GM19099 (cell line): ENCODE data around the gene RREB1.

Source experiments
- POLR2A ChIP-seq: IDR thresholded peaks from 3 replicates; pipeline ENCODE4 v1.6.1; 2011; ENCODE audit warnings: low read depth; ENCODE audit not compliant: insufficient read length; ENCODE audit errors: extremely low read depth

Gene RREB1

DNA sequence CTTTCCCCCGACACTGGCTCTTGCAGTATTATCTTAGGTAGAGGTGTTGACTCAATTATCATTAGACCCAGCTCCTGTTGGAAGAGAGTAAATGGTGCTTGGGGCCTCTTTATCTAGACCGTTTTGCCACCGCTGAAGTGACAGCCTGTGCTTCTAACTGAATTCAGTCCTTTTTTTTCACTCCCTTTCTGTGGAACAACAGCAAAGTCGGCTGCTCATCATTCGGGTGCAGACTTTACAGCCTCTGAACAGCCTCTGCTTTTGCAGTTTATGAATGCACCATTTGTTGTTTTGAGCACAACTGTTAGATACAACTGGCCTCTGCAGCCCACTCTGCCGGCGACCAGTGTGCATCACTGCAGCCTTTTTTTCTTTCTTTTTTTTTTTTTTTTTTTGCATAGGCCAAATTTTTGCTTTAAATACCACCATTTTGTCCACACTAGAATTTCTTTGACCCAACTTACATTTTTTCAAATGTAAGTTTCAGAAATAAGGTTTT lies 35.8 kb downstream of the RREB1 start:
- TF ChIP-seq POLR2A = no peak

DNA sequence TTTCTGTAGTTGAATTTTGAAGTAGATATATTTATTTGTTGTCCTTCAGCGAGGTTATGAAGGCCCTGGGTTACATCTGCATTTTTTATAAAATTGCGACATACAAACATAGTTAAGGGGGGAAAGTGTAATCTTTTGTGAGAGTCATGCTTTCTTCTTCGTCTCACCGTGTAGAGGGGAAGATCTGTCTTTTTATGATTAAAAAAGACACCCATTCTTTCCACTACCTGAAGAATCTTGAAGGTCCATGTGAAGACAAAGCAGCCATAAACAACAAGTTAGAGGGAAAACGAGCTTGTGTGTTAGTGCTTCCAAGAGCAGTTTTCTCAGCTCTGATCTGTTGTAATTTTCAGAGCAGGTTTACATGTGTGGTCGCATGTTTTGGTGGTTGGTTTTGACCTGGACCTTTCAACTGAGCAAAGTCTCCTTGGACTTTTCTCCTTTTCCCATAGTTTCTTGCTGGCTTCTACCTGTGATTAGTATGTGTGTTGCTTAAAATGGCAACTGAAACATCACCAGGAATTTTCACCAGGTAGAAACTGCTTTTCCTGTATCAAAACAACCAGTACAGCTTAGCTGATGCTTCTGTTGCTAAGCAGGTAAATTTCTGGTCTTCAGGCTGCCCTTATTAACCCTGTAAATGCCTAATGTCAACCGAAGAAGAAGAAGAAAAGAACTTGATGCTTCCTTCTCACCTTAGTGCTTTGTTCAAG lies 37.3 kb downstream of the RREB1 start:
- TF ChIP-seq POLR2A = no peak

DNA sequence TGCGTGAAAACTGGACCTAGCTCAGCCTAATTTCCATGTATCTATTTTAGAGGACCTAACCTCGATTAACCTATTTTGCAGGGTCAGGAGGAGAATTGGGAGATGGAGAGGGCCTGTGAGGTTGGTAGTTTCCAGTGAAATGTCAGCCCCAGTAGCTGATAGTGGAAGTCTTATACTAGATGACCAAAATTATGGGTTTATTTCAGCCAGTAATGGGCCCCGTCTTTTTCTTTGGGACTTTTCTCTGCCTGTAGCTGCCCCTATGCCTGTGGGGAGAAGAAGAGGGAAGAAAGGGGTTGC lies 37.8 kb downstream of the RREB1 start:
- no peak for TF ChIP-seq POLR2A

DNA sequence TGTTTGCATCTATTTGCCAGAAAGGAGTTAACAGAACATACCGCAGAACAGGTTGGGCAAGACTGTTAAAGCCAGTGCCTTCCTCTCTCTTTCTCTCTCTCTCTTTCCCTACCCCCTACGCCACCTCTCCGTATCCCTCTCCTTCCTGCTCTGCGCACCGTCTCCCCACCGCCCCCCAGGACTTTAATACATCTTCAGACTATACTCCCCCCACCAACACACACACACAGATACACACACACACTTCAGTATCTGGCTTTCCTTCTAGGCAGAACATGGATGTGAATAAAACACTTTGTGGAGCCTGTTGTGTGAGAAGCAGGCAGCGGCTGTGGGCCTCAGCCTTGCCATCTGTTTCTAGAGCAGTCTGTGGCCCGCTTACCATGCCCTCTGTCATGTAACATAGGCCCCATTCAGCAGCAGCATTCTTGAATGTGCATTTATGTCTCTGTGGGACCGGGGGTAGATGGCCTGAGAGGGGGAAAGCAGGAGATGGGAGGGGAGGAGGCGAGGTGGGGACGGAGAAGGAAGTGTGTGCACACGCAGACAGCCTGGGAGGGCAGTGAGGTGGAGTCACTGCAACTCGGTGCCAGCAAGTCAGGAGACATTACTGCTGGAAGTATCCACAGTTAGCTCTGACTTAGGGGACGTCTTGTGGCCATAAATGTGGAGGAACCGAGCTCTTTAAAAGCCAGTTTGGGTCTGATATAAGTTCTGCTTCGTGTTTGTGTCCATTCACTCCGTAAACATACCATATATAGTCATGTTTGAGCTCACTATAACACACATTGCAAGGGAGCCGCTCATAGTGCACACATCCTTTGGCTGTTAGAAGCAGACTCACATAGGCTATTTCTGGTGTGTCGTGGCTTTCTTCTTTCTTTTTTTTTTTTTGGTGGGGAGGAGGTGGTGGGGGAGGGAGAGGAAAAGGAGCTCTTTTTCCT lies 38.4 kb downstream of the RREB1 start:
- no peak for TF ChIP-seq POLR2A

DNA sequence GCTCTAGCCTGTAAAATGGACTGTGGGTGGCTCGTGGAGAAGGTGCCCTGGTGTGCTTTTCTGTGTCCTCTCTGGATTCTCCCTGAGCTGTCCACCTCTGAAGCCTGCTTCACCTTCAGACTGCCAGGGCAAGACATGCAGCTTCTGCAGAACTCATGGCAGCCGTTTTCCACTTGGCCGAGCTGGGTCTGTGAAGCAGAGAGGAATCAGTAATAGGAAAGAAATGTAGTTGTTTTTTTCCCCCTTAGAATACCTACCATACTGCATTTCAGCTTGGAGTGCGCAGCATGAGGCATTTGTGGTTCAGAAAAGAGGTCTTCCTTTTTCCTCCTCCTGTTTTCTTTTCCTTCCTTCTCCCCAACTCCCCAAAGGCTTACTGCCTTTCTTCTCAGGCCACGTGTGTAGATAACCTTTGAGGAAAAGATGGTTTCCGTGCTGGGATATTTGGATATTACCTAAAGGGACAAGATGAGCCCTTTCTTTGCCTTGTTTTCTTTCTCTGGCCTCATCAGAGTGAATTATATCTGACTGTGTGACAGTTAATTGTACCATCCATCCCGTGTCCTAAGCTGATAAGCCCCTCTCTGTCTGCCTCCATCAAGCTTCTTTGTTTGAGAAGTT lies 39.4 kb downstream of the RREB1 start:
- no peak for TF ChIP-seq POLR2A

DNA sequence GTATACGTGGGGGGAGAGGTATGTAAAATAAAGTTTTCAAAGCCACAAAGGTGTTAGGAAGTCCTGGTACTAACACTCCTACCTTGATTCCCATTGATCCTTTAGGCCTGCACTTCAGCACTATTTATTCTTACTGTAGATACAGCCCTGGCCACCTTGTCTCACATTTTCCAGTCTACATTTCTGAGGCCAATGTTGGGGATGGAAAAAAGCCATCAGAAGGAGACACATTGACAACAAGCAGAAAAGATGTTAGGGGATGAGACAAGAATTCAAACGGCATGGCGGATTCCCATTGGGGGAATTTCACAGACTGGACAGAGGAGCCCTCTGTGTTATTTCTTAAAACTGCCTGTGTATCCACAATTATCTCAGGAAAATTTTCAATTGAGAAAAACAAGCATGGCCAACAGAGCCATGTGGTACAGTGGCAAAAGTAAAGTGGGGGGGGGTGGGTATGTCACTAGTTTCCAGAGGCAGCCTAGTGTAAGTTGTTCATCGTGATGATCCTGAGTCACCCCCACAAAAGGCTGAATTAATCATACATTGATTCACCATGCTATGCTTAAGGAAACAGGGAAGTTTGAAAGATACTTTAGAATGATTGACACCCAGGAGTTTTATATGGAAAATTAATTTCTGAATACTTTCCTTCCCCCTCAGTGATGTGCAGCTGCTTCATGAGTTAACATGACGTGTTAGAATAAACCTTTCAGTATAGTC lies 40.5 kb downstream of the RREB1 start:
- TF ChIP-seq POLR2A = no peak

DNA sequence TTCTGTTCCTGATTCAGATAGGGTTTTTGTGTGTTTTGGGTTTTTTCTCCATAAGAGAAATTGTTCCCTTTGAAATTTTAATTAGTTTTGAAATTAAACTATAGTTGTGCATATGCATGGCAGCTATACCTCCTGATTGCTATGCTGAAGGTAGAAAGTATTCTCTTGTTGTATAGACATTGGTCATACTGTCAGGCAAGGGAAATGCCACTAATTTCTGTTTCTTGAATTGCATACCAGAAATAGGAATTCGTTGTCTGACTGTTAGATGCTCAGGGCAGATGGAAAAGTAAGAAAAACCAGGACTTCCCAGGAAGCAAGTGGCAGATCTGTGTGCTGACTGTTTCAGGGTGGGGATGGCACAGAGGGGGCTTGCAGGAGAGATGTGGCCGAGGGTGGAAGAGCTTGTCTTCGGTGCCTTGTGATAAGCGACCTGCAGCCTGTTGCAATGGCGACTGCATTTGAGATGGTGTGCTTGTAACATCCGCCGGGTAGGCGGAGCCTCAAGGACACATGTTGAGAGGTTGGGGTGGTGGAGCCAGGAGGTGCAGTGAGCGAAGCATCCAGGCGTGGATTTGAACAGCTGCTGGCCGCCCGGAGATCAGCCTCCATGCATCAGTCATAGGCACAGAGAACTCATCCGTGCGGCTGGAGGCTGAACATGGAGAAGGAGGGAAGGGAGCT lies 42.8 kb downstream of the RREB1 start:
- TF ChIP-seq POLR2A = no peak

DNA sequence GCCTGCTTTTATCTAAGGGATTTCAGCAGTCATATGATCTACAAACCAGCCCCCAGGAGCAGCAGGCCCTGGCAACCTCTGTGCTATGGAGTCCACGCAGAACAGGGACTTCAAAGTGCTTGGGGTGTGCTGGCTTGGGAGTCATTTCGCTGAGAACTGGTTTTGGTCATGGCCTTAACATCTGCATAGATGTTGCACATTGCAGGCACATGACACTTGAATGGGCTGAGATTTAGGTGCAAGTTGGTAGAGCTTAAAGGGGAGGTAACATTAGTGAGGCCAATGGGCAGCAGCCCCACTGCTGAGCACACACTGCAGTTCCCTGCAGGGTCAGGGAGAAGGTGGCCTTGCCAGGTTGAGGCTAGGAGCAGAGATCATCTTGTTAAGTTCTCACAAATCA lies 43.6 kb downstream of the RREB1 start:
- TF ChIP-seq POLR2A = no peak

DNA sequence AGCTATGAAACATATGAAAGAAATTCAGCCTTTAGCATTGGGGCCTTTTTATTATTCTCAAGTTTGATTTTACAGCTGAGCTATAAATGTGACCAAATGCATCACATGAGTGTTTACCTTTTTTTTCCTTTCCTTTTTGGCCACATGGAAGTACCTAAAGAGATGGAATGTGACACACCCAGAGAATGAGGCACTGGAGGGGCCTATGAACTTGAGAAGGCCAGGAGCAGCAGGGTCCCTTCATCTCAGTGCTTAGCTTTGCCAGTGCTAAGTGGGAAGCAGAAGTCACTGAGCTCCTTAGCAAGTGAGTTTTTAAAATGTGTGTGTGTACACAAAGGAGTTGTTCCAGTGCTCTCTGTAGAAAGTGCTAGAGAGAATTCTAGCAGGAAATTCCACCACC lies 44.7 kb downstream of the RREB1 start:
- no peak for TF ChIP-seq POLR2A

DNA sequence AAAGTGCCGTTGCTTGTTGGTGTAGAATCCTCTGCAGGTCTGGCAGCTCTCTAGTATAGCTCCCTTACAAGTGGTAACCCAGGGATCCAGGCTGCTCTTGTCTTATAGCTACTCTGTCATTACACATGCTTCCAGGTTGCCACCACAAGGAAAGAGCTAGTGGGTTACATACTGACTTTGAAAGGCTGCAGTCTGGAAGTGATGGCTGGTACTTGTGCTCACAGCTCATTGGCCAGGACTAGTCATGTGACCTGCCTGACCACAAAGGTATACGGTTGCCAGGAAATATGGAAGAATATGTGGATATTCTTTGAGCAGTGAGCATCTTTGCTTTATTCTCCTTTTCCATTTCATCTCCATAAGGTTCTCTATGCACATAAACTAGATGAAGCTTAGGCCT lies 46.0 kb downstream of the RREB1 start:
- no peak for TF ChIP-seq POLR2A

DNA sequence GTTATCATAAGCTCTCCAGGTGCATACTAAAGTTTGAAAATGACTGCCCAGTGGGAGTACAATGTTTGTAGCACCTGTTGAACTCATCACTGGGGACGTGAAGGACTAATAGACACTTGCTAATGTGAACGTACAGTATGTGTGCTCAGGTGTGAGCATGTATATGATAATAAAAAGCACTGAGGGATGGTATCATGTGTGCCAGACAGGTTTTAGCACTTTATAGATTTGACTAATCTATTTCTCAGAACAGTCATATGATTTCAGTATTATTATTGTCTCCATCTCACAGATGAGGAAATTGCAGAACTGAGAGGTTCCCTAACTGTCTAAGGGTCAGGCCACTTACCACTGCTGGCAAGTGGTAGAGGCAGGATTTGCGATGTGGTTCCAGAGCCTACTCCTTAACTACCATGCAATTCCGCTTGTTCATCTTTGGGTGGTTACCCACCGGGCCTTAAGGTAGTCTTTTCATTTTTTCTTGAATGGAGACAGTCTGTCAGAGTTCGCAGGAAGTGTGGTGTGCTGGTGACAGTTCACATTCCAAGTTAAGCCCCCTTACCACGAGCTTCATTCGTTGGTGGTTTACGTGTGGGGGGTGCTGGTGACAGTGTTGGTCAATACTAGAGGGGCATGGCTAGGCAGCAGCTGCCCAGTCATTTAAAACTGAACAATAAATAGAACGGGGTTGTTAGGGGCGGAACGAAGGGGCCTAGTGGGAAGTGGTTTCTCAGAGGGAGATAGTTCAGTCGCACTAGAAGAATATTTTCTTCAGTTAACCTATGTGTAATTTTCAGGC lies 46.8 kb downstream of the RREB1 start:
- no peak for TF ChIP-seq POLR2A

DNA sequence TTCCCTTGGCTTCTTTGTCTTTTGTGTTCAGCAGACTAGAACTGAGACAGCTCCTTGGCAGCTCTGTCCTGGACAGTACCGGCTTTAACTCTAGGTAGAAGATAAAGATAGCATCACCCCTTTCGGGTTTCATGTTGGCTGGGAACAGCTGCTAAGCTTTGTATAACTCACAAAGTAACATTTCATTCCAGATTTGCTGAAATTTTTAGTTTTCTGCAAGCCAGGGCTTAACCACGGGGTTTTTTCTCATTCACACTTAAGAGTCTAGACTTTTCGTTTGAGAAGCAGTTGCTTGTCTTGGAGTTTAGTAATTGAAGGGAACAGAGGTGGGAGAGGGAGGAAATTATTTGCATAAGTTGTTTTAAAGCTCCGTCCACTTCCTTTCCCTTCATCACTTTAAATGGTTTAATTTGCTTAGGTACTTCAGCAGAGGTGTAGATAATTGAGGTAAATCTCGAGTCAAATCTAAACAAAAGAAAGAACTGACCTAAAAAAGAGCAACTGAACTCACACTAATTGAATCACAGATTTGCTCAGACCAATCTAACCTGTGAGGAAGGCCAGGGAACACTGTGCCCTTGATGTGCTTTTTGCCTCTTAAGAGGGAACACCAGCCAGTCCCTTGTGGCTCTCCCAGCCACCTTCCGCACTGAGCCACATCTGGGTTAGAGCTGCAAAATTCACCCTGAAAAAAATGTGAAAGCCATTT lies 48.3 kb downstream of the RREB1 start:
- TF ChIP-seq POLR2A = peak; percentile 30

DNA sequence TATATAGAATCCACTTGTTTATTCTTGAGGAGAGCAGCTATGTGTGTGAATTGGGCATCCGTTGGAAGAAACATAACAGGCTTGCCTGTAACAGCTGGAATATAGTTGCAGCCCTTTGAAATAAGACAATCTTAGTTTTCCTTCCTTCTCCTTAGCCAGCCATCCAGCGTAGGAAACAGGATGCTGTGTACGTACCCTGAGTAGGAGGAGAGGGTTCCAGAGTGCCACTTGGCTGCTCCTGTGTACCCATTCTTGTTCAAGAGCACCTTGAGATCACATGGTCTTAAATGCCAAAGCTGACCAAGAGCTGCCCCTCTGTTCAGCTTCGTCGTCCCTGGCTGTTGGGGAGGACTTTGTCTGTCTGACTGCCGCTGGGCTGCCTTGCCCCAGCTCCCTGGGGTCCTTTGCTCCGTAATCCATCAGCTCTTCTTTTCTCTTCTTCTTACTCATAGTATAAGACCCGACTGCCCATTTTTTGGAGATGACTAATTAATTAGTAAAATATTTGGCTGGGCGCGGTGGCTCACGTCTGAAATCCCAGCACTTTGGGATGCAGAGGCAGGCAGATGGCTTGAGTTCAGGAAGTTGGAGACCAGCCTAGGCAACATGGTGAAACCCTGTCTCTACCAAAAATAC lies 49.0 kb downstream of the RREB1 start:
- no peak for TF ChIP-seq POLR2A
